ENCODE results near the gene FOXP1. TPM values are rescaled to one million over a fixed set of nuclear protein-coding genes. Genes with fewer than 3 reads are reported as not detected.

The FOXP1 gene
- total and polyA plus RNA-seq, 9 of the 15 experiments (the other 6 are each of a cell fraction or from before 2014, with no cell fraction given), result 7.7 to 34.5 (median 13.7) TPM

DNA sequence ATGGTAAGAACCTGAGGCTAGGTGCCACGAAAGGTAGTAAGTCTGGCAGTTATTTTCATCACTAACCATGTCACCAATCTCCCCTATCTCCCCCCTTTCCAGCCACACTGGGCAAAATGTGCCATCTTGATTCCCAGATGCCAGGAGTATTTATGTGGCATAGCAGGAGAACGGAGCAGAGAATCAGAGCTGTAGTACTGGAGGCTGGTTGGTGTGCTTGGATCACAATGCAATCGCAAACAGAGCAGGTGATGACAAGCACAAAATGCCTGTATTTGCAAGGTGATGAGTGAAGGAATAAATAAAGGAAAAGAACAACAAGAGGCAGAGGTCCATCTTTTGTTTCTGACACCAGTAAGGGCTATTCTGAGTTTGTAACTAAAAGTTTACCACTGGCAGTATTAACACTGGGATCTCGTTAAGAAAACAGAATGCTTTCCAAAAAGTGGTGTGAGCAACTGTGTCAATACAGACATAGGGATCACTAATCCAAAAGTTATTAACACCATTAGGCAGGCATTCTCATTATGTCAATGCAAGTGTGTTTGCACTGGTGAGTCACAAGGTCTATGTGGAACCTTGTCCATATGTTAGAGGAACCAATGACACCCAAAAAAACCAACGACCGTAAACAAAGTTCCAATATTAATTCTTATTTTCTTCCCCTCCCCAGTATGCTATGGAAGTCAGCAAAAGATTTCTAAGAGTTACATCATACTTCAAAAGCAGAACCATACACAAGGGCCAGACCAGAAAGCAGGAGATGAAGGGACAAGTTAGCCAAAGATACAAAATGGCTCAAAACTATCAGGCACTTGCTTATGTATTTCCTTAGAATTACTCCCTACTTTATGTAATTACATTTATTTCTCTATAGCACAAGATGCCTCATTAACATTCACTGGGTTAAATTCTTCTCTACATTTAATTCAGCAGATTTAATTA is 556.6 kb downstream of the FOXP1 start:
- Histone ChIP-seq H3K79me2 (ENCODE audit: control insufficient read depth, insufficient read depth, low read length) (no peaks in the 10 kb centered on the region), H3K9me1 (ENCODE audit: control insufficient read depth, insufficient read depth, low read length) (no peaks in the 10 kb centered on the region), H3K27me3 (ENCODE audit: control insufficient read depth in 2 of 2, insufficient read depth in 2 of 2, low read length in 2 of 2) (no peaks in the 10 kb centered on the region), H3K9ac (ENCODE audit: insufficient read depth in 1 of 2, low read depth in 2 of 2, low read length in 2 of 2) (no peak overlapping the region), H3K4me1 (replicated peaks in 1 of 2; ENCODE audit: control insufficient read depth in 2 of 2, insufficient read depth in 2 of 2, low read length in 2 of 2) (no peaks in the 10 kb centered on the region), H3K36me3 (ENCODE audit: control insufficient read depth, insufficient read depth, low read length) (peaks cover 12% of the 10 kb centered on the region; the same call in 2 of the 3 replicates), H3K4me3 (no peak overlapping the region), H2AFZ (ENCODE audit: low read depth, low read length) (no peak overlapping the region), H3K9me3 (replicated peaks; ENCODE audit: control insufficient read depth, insufficient read depth, low read depth, low read length) (no peaks in the 10 kb centered on the region), H4K20me1 (replicated peaks; ENCODE audit: control insufficient read depth, insufficient read depth, low read length) (no peaks in the 10 kb centered on the region), H3K27ac (ENCODE audit: extremely low read depth, low read depth, low read length) (no peak overlapping the region; the same call in 2 of the 3 replicates), H3K4me2 (ENCODE audit: insufficient read depth, low read length) (no peak overlapping the region)
- ChIA-PET POLR2A (no interaction called here), CTCF (ENCODE audit: low intra/inter-chr PET ratio) (no interaction called here)
- 62% methylated on average over 6 of the region's 6 CpGs for WGBS (ENCODE audit: insufficient coverage, low coverage, missing lambda C conversion rate)
- in situ Hi-C loops (cut with MboI) (no loop called here), intact Hi-C loops (cut with micrococcal nuclease) (no loop called here)
- no TSS peak for BruUV-seq (replicated peaks)
- ATAC-seq (peak; percentile 87), DNase-seq (ENCODE audit: extremely low read depth in 1 of 4, low spot score in 3 of 4) (no peak), FAIRE-seq (no peak)
- TF ChIP-seq TGIF2 (CRISPR knock-in tag; IDR thresholded peaks at IDR 0.05) (no peak), YBX1 (IDR thresholded peaks at IDR 0.05) (no peak), BACH1 (tag; IDR thresholded peaks at IDR 0.05) (peak; percentile 63), TCF7L2 (IDR thresholded peaks at IDR 0.05; ENCODE audit: low read depth, low read length) (no peak), ZSCAN32 (CRISPR knock-in tag; IDR thresholded peaks at IDR 0.05) (0 out of 2 replicates have a peak, but pooled peaks have one; percentile 63), ZNF668 (CRISPR knock-in tag; IDR thresholded peaks at IDR 0.05) (no peak), KLF16 (IDR thresholded peaks at IDR 0.05) (no peak), HLTF (IDR thresholded peaks at IDR 0.05) (no peak), TEAD4 (IDR thresholded peaks at IDR 0.05; ENCODE audit: low read length) (no peak), TEAD4 (CRISPR knock-in tag; IDR thresholded peaks at IDR 0.05; ENCODE audit: borderline replicate concordance) (no peak), CC2D1A (IDR thresholded peaks at IDR 0.05) (no peak), BRD9 (IDR thresholded peaks at IDR 0.05; ENCODE audit: low read depth, partially characterized antibody) (no peak), POLR2H (tag; IDR thresholded peaks at IDR 0.05; ENCODE audit: low read depth) (peak; percentile 62), TBL1XR1 (IDR thresholded peaks at IDR 0.05; ENCODE audit: low read length in 2 of 2) (no peak), DMBX1 (CRISPR knock-in tag; IDR thresholded peaks at IDR 0.05; ENCODE audit: borderline replicate concordance) (peak; percentile 83), ZNF766 (CRISPR knock-in tag; conservative IDR thresholded peaks at IDR 0.05) (0 out of 2 replicates have a peak, but pooled peaks have one; percentile 43)
- TF ChIP-seq, protein P1, sequence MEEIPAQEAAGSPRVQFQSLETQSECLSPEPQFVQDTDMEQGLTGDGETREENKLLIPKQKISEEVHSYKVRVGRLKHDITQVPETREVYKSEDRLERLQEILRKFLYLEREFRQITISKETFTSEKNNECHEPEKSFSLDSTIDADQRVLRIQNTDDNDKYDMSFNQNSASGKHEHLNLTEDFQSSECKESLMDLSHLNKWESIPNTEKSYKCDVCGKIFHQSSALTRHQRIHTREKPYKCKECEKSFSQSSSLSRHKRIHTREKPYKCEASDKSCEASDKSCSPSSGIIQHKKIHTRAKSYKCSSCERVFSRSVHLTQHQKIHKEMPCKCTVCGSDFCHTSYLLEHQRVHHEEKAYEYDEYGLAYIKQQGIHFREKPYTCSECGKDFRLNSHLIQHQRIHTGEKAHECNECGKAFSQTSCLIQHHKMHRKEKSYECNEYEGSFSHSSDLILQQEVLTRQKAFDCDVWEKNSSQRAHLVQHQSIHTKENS (CRISPR knock-in tag; IDR thresholded peaks at IDR 0.05), result no peak
- TF ChIP-seq, protein P2, sequence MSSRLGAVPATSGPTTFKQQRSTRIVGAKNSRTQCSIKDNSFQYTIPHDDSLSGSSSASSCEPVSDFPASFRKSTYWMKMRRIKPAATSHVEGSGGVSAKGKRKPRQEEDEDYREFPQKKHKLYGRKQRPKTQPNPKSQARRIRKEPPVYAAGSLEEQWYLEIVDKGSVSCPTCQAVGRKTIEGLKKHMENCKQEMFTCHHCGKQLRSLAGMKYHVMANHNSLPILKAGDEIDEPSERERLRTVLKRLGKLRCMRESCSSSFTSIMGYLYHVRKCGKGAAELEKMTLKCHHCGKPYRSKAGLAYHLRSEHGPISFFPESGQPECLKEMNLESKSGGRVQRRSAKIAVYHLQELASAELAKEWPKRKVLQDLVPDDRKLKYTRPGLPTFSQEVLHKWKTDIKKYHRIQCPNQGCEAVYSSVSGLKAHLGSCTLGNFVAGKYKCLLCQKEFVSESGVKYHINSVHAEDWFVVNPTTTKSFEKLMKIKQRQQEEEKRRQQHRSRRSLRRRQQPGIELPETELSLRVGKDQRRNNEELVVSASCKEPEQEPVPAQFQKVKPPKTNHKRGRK (tag; IDR thresholded peaks at IDR 0.05), result no peak
- TF ChIP-seq, protein P3, sequence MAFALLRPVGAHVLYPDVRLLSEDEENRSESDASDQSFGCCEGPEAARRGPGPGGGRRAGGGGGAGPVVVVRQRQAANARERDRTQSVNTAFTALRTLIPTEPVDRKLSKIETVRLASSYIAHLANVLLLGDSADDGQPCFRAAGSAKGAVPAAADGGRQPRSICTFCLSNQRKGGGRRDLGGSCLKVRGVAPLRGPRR (CRISPR knock-in tag; IDR thresholded peaks at IDR 0.05), result no peak
